ENCODE measurements around the gene CHAMP1.

CHAMP1 gene

GRCh38 chr13:114304346-114305034 lies 9.8 kb upstream of the CHAMP1 start:
- no peak for FAIRE-seq
- TF ChIP-seq POLR2AphosphoS5 (IDR thresholded peaks at IDR 0.05; ENCODE audit: low read depth, low read length) (no peak), TAF1 (IDR thresholded peaks at IDR 0.05; ENCODE audit: borderline replicate concordance, low read depth, low read length) (no peak), POLR2A (IDR thresholded peaks at IDR 0.05; ENCODE audit: low read depth, low read length) (no peak)
- DNase-seq (ENCODE audit: insufficient read length) = no peak

- no peak for DNase-seq (ENCODE audit: insufficient read length)
- no peak for FAIRE-seq
- TF ChIP-seq POLR2AphosphoS5 (IDR thresholded peaks at IDR 0.05; ENCODE audit: low read depth, low read length) (no peak), TAF1 (IDR thresholded peaks at IDR 0.05; ENCODE audit: borderline replicate concordance, low read depth, low read length) (no peak), POLR2A (IDR thresholded peaks at IDR 0.05; ENCODE audit: low read depth, low read length) (no peak)
Observed at GRCh38 chr13:114309086-114309485, 5.2 kb upstream of the CHAMP1 start.

DNA sequence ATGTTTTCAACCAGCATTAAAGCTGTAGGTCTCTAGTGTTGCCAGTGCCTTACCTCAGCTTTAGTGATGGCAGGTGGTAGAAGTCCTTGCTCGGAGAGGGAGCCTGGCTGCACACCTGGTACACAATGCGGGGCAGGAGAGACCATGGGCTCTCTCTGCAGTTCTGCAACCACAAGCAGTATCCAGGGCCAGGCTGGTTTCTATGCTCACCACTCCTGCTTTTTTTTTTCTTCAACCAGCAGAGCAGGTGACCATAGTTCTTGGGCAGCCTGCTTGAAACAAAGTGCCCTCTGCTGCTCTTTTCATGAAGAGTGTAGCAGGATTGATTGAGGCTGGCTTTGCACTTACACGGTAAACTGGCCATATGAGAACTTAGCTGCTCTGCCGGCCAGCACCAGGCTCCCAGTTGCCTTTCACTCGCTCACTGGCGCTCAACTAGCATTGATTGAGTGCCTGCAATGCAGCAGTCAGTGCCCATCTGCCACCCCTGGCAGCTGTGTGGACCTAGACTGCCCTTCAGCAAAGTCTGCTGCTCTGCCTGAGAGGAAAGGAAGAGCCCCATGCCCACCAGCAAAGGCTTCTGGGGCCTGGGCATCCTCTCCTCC lies 4.4 kb upstream of the CHAMP1 start:
- DNase-seq (ENCODE audit: insufficient read length) = no peak
- FAIRE-seq = no peak
- TF ChIP-seq TAF1 (IDR thresholded peaks at IDR 0.05; ENCODE audit: borderline replicate concordance, low read depth, low read length) = no peak
- no peak for TF ChIP-seq POLR2A (IDR thresholded peaks at IDR 0.05; ENCODE audit: low read depth, low read length)
- TF ChIP-seq POLR2AphosphoS5 (IDR thresholded peaks at IDR 0.05; ENCODE audit: low read depth, low read length) = no peak

DNA sequence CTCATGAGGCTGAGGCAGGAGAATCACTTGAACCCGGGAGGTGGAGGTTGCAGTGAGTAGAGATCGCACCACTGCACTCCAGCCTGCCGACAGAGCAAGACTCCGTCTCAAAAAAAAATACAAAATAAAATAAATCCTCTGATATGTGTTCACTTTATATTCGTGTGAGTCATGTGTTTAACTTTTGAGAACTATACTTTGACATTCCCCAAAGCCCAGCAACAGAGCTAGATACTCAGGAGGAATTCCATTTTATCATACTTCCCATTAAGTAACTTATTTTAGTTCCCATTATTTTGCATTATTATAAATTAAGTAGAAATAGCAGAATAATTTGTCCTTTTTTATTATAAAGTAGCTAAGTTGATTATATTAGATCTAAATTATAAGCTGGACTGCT lies 3.3 kb upstream of the CHAMP1 start:
- TF ChIP-seq POLR2AphosphoS5 (IDR thresholded peaks at IDR 0.05; ENCODE audit: low read depth, low read length) (no peak), POLR2A (IDR thresholded peaks at IDR 0.05; ENCODE audit: low read depth, low read length) (no peak), TAF1 (IDR thresholded peaks at IDR 0.05; ENCODE audit: borderline replicate concordance, low read depth, low read length) (no peak)
- DNase-seq (ENCODE audit: insufficient read length) = no peak
- no peak for FAIRE-seq

- no peak for DNase-seq (ENCODE audit: insufficient read length)
- FAIRE-seq = no peak
- no peak for TF ChIP-seq TAF1 (IDR thresholded peaks at IDR 0.05; ENCODE audit: borderline replicate concordance, low read depth, low read length)
- no peak for TF ChIP-seq POLR2A (IDR thresholded peaks at IDR 0.05; ENCODE audit: low read depth, low read length)
- no peak for TF ChIP-seq POLR2AphosphoS5 (IDR thresholded peaks at IDR 0.05; ENCODE audit: low read depth, low read length)
Observed at GRCh38 chr13:114311387-114311786, 2.9 kb upstream of the CHAMP1 start.

DNA sequence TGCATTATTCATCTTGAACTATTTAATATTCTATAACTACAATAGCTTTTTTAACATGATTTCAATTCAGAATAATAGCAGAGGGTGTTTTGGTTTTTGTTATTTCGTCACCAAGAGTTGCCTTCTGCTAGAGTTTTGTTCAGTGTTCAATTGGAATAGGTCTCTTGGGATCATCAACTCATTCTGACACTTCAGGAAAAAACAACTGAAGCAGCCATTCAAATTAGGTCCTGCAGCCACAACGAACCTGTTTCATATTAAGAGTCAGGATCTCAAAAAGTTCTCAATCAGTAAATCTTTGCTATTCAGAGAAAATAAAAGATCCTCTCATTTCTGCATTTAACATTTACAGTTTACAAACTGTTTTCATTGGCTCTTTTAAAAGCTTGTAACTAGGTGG lies 2.4 kb upstream of the CHAMP1 start:
- no peak for TF ChIP-seq TAF1 (IDR thresholded peaks at IDR 0.05; ENCODE audit: borderline replicate concordance, low read depth, low read length)
- no peak for TF ChIP-seq POLR2A (IDR thresholded peaks at IDR 0.05; ENCODE audit: low read depth, low read length)
- no peak for TF ChIP-seq POLR2AphosphoS5 (IDR thresholded peaks at IDR 0.05; ENCODE audit: low read depth, low read length)
- no peak for FAIRE-seq
- DNase-seq (ENCODE audit: insufficient read length) = no peak

DNA sequence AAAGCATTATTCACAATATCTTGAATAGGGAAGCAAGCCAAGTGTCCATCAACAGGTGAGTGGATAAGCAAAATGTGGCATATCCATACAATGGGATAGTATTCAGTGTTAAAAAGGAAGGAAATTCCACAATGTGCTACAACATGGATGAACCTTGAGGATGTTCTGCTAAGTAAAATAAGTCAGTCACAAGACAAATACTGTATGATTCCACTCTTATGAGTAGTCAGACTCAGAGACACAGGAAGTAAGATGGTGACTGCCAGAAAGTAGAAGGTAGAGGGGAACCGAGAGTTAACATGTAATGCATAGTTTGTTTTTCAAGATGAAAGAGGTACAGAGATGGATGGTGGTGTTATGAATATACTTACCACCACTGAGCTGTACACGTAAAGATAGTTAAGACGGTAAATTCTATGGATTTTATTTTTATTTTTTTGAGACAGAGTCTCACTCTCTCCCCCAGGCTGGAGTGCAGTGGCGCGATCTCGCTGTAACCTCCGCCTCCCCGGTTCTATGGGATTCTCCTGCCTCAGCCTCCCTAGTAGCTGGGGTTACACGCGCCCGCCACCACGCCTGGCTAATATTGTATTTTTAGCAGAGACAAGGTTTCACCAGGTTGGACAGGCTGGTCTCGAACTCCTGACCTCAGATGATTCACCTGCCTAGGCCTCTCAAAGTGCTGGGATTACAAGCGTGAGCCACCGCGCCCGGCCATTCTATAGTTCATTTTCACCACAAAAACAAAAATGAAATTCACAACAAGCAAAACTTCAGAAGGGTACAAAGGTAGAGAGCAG lies 1.0 kb upstream of the CHAMP1 start:
- TF ChIP-seq POLR2AphosphoS5 (IDR thresholded peaks at IDR 0.05; ENCODE audit: low read depth, low read length) (no peak), POLR2A (IDR thresholded peaks at IDR 0.05; ENCODE audit: low read depth, low read length) (peak; percentile 70)
- FAIRE-seq (peak; percentile 86), DNase-seq (ENCODE audit: insufficient read length) (no peak)

GRCh38 chr13:114315074-114315785 lies 927 bp downstream of the CHAMP1 start:
- FAIRE-seq (peak; percentile 62), DNase-seq (ENCODE audit: insufficient read length) (no peak)
- TF ChIP-seq TAF1 (IDR thresholded peaks at IDR 0.05; ENCODE audit: borderline replicate concordance, low read depth, low read length) = no peak
- TF ChIP-seq POLR2A (IDR thresholded peaks at IDR 0.05; ENCODE audit: low read depth, low read length) = no peak
- TF ChIP-seq POLR2AphosphoS5 (IDR thresholded peaks at IDR 0.05; ENCODE audit: low read depth, low read length) = no peak

- TF ChIP-seq POLR2A (IDR thresholded peaks at IDR 0.05; ENCODE audit: low read depth, low read length) (no peak), POLR2AphosphoS5 (IDR thresholded peaks at IDR 0.05; ENCODE audit: low read depth, low read length) (no peak), TAF1 (IDR thresholded peaks at IDR 0.05; ENCODE audit: borderline replicate concordance, low read depth, low read length) (no peak)
- no peak for DNase-seq (ENCODE audit: insufficient read length)
- FAIRE-seq = no peak
Observed at GRCh38 chr13:114318624-114319023, 4.3 kb downstream of the CHAMP1 start.

- TF ChIP-seq POLR2A (IDR thresholded peaks at IDR 0.05; ENCODE audit: low read depth, low read length) (no peak), POLR2AphosphoS5 (IDR thresholded peaks at IDR 0.05; ENCODE audit: low read depth, low read length) (no peak), TAF1 (IDR thresholded peaks at IDR 0.05; ENCODE audit: borderline replicate concordance, low read depth, low read length) (no peak)
- FAIRE-seq = no peak
- DNase-seq (ENCODE audit: insufficient read length) = no peak
Observed at GRCh38 chr13:114319441-114319913, 5.2 kb downstream of the CHAMP1 start.

- DNase-seq (ENCODE audit: insufficient read length) = no peak
- FAIRE-seq = no peak
- no peak for TF ChIP-seq POLR2A (IDR thresholded peaks at IDR 0.05; ENCODE audit: low read depth, low read length)
- no peak for TF ChIP-seq POLR2AphosphoS5 (IDR thresholded peaks at IDR 0.05; ENCODE audit: low read depth, low read length)
- no peak for TF ChIP-seq TAF1 (IDR thresholded peaks at IDR 0.05; ENCODE audit: borderline replicate concordance, low read depth, low read length)
Observed at GRCh38 chr13:114320065-114320464, 5.8 kb downstream of the CHAMP1 start.

Measured in GM12892 (cell line).